Measurements from ENCODE around the gene ZNF629.

DNA sequence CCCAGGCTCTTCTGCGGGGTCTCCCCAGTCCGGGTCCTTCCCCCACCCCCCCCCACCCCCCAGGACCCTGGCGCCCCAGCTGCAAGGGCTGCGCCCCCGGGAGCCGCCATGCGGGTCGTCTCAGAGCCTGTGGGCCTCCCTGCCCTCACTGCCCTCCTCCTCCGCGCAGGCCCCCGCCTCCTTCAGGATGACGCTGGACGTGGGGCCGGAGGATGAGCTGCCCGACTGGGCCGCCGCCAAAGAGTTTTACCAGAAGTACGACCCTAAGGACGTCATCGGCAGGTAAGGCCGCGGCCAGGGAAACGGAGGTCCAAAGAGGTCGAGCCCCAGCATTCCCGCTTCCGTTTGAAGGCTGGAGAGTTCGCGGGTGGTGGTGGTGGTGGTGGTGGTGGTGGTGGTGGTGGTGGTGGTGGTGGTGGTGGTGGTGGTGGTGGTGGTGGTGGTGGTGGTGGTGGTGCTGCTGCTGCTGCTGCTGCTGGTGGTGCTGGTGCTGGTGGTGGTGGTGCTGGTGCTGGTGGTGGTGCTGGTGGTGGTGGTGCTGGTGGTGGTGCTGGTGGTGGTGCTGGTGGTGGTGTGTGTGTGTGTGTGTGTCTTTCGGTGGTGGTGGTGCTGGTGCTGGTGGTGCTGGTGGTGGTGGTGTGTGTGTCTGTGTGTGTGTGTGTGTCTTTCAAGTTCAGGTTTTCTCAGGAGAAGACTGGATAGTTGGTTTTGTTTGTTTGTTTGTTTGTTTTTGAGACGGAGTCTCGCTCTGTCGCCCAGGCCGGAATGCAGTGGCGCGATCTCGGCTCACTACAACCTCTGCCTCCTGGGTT is 38.2 kb downstream of the ZNF629 start:
- TF ChIP-seq TAF1 (IDR thresholded peaks at IDR 0.05; ENCODE audit: borderline replicate concordance, low read depth, low read length) (no peak), POLR2AphosphoS5 (IDR thresholded peaks at IDR 0.05; ENCODE audit: low read depth, low read length) (no peak)
